ENCODE results near the gene LGR6.
"Not testable (repeated sequence)": the region's sequence is repeated elsewhere in the genome, so short reads cannot be mapped to it uniquely, and the experiment has no call there.

LGR6 gene

DNA sequence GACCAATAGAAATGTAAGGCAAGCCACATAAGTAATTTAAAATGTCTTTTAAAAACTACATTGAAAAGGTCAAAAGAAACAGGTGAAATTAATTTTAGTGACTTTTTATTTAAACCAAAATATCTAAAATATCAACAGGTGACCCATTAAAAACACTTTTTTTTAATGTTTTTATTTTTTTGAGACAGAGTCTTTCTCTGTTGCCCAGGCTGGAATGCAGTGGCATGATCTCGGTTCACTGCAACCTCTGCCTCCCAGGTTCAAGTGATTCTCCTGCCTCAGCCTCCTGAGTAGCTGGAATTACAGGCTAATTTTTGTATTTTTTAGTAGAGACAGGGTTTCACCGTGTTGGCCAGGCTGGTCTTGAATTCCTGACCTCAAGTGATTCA, 12.9 kb upstream of the LGR6 start:
- DNase-seq = not testable (repeated sequence)

DNA sequence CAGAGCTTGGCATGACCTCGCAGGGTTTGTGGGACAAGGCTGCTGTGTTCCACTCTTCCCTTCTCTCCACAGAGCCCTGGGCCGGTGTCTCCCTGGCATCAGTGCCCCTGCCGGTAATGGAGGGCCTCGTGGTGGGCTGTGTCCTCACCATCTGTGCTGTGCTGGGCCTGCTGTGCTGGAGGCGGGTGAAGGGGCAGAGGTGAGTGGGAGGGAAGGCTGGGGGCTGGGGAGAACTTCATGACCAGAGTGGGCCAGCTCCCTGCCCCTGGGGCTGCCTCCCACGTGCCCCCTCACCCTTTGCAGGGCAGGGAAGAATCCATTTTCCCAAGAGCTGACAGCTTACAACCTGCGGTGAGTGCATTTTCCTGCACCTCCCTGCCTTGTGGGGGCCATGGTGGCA, 12.0 kb upstream of the LGR6 start:
- no peak for DNase-seq

DNA sequence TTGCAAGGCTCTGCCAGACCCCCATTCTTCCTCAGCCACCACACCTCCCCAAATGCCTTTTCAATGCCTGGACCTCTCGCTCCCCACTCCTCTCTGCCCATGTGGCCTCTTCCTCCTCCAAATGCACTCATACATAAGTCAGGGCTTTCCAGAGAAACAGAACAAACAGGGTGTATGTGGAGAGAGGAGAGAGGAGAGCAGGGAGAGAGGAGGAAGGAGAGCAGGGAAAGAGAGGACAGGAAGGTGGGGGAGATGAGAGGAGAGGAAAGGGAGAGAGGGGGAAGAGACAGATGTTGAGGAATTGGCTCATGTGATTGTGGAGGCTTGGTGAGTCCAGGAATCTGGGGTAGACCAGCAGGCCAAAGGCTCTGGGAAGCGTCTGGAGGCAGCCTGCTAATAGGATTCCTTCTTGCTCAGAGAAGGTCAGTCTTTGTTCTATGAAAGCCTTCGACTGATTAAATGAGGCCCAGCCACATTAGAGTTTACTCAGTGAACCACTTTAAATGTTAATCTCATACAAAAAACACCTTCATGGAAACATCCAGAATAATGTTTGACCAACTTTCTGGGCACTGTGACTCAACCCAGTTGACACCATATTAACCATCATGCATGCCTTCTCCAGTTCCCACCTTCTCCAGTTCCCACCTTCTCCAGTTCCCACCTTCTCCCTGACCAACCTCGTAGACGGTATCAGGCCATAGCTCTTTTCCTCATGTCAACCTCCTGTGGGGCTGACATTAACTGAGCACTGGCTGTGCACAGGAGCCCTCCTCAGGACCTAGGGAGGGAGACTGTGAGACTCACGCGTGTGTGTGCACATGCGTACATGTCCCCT, 11.3 kb upstream of the LGR6 start:
- no peak for DNase-seq

DNA sequence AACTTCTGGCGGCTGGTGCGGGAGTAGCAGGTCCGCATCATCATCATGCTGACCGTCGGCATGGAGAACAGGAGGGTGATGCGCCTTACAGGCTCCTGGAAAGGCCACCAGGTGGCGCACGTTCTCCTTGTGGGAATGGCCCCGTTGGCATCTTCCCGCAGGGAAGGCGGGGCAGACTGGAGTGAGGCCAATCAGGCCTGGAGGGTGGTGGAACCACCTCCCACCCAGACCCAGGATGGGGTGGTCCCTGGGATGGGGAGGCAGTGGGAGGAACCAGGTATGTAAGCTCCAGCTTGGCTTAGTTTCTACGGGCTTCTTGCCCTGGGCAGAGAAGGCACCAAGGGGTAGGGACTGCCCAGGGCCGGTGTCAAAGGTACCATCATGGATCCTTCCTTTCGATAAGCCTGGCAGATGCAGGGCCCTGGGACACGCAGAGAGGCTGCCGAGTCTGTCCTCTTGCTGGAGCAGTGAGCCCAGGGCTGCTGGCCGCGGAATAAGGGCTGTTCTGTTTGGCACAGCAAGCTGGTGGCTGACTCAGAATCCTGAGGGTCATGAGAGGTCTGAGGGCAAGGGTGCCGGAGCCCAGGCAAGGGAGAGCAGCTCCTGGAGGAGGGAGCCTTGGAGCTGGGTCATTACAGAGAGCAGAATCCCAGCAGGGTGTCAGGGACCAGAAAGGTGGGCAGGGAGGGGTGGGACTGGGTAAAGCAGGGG, 8.7 kb upstream of the LGR6 start:
- DNase-seq = peak; percentile 96

DNA sequence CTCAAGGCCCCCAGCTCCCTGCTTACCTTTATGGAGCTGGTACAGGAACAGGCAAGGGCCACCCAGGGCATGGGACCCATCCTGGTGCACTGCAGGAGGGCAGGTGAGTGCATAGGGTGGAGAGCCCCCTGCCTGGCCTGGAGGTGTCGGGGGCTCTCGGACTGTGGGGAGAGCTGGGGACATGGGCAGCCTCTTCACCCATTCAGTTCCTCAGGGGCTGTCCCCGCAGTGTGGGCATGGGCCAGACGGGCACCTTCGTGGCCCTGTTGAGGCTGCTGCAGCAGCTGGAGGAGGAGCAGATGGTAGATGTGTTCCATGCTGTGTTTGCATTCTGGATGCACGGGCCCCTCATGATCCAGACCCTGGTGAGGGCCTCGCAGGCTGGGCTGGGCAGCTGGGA, 7.3 kb upstream of the LGR6 start:
- DNase-seq = no peak

DNA sequence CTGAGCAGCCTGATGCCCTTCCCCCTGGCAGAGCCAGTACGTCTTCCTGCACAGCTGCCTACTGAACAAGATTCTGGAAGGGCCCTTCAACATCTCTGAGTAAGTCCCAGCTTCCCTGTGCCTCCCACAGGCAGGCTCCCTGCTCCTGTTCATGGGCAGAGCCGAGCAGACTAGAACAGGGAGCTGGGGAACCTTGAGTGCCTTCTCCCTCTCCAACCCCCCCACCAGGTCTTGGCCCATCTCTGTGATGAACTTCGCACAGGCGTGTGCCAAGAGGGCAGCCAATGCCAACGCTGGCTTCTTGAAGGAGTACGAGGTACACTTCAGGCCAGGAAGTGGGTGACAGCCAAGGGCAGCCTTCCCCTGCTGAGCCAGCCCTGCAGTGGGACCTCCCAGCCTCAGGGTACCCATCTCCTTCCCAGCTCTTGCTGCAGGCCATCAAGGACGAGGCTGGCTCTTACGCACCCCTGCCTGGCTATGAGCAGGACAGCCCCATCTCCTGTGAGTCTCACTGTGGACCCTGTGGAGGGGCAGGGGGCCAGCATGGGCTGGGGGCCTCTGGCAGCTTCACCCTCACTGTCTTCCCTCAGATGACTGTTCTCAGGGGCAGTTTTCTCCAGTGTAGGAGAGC, 6.4 kb upstream of the LGR6 start:
- no peak for DNase-seq

DNA sequence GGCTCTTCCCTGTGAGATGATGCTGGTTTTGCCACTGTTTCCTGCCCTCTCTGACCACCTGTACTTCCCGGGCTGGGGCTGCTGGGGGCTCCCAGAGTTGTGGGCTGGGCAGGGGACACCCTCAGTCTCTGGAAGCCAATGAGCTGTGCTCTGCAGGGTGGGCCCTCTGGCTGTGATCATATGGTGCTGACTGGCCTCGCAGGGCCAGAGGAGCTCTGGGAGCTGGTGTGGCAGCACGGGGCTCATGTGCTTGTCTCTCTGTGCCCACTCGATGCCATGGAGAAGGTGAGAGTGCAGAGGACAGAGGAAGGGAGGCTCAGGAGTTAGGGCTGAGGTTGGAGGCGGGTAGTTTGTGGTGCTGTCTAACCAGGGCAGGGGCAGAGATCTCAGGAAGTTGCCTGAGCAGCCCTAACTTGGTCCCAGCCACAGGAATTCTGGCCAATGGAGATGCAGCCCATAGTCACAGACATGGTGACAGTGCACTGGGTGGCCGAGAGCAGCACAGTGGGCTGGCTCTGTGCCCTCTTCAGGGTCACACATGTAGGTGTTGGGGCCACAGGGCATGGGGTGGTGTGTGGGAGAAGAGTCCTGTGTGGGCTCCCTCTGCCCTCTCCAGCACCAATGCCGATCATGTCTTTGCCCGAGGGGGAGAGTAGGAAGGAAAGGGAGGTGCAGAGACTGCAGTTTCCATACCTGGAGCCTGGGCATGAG, 5.7 kb upstream of the LGR6 start:
- no peak for DNase-seq

DNA sequence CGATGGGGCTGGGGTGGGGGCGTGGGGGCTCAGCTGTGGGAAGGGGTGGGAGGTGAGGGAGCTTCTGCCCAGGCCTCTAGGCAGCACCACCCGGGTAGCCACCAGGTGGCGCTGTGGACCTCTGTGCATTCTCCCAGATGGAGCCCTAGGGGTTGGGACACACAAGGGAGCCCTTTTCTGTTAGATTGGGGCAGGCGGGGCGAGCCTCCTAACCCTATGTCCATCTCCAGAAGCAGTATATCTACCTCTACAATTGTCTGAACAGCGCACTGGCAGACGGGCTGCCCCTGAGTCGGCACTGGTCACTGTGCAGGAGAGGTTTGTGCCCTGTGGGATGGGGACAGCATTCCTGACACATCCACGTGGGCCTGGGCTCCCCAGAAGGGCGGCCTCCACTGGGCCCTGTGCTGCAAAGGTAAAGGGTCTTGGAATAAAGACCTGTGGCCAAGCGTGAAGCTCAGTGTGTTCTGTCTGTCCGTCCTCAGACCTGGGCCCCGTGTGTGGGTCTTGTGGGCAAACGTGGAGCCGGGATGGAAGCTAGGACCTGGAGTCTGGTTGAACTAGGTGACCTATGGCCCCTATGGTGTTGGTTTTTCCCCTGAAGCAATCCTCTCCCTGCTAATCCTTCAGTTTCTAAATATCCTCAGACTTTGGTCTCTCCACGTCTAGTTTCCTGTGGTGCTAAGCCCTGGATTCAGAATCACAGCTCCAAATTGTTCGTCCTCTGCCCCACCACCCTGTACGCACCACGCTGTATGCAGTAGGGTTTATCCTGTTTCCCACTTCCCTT, 4.4 kb upstream of the LGR6 start:
- peak; percentile 89 for DNase-seq

DNA sequence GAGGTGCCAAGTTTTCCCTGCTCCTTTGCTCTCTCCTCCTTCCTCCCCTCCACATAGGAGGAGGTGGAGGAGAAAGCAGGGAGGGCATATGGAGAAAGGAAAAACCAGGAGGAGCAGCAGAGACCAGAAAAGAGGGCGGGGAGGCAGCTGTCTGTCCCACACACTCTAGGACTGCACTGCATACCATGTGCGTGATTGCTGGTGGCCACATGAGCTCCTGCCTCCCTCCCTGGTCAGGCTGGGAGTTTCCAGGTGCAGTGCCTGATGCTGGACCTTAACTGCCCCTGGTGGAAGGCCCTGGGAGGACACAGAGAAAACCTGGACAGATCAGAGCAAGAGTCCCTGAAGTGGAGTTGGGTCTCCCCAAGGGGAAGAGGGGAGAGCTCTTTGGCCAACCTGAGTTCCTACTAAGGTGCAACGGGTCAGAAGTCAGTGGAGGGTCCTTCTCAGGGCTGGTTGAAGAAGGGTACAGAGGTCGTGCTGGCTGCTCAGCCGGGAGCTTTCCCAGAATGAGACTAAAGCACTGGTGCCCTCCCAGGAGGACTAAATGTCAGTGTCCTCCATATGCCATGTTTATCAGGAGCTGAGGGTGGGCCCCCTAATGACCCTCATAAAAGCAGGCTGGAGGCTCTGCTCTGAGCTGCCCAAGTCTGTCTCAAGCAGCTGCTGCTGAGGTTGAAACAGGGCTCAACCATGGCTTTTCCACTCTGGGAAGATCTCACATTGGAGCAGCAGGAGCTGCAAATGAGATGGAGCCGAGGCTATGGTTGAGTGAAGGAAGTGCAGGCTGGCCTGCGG, 3.5 kb upstream of the LGR6 start:
- no peak for DNase-seq

DNA sequence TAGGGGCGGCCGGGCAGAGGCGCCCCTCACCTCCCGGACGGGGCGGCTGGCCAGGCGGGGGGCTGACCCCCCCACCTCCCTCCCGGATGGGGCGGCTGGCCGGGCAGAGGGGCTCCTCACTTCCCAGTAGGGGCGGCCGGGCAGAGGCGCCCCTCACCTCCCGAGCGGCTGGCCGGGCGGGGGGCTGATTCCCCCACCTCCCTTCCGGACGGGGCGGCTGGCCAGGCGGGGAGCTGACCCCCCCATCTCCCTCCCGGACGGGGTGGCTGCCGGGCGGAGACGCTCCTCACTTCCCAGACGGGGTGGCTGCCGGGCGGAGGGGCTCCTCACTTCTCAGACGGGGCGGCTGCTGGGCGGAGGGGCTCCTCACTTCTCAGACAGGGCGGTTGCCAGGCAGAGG, 2.2 kb upstream of the LGR6 start:
- not testable (repeated sequence) for DNase-seq

DNA sequence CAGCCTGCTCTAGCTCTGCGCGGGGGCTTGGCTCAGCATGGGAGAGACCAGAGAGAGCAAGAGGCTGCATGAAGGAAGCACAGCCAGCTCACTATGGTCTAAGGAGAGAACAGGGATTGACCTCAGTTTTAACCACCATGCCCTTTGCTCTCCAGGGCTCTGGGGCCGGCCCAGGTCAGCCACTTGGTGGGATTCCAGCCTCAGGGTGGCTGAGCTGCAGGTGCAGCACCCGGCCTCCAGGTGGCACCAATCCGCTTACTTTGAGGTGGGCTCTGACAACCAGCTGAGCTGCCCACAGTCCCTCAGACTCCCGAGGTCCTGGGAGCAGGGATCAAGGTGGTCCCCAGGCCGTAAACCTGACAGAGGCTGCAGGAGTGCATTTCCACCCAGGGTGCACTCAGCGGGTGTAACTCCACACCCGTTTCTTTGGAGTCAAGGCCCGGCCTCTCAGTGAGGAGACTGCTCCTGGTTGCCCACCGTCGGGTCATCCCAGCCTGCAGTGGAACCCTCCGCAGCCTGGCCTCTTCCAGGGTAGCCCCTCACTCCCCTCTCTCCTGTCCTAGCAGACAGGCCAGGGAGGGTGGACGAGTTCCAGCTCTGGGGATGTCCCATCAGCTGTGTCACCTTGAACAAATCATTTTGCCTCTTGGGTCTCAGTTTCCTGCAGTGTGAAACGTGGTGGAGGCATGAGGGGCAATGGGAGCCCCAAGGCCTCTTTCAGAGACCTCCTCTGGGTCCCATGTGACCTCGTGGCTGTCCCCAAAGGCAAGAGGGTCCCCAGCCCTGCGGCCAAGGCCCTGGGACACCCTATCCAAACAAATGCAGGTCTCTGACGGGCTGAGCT, 607 bp upstream of the LGR6 start:
- peak; percentile 86 for DNase-seq

DNA sequence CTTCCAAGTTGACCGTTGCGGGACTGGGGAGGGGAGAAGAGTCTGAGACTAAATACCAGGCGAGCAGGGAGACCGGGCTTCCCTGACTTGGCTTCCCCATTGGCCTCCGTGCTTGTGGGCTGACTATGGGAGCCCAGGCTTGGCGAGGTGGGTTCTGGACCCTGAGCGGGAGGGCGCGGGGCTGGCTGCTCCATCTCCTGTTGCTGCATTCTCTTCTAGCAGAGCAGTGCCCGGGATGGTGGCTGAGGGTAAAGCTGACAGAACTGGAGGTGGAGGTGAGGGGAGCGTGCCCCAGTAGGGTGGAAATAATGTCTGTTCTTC, 689 bp downstream of the LGR6 start:
- no peak for DNase-seq

DNA sequence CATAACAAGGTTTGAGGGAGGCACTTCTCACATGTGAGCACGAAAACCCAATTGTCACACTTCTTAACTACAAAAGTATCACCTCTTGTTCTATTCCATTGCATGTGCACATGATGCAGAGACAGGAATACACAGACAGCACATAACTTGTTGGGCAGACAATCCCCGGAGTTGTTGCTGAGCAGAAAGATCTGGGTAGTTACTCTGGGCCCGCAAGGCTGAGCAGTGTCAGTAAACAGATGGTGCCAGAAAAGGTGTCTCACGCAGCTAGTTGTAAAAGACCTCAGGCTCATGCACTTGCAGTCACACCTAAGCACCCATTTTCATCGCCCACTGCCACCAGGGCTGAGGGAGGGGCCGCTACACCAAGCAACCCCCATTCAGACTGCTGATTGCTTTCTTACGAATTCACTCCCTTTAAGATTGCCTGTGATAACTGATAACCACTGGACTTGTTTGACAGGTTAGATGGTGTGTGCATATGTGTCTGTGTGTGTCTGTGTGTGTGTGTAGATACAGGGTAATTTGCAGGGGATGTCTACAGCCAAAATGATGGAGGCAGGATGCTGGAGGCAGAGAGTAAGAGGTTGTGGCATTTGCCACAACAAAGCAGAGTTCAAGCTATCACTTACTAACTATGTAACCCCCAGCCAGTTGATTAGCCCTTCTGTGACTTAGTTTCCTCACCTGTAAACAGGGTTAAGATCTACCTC, 4.2 kb downstream of the LGR6 start:
- no peak for DNase-seq

DNA sequence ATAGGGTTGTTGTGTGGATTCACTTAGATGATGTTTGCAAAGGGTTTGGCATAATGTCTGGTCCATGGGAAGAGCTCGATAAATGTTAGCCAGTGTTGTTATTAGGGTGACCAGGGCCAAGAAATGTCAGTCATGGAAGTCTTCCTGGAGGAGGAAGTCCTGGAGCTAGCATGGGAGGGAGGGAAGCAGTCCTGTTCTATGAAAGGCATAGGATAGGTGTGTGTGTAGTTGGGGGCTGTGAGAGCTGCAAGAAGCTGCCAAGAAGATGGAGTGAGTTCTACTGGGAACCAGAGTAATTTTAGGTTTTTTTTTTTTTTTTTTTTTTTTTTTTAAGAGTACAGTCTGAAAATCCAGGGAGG, 4.7 kb downstream of the LGR6 start:
- DNase-seq = no peak

DNA sequence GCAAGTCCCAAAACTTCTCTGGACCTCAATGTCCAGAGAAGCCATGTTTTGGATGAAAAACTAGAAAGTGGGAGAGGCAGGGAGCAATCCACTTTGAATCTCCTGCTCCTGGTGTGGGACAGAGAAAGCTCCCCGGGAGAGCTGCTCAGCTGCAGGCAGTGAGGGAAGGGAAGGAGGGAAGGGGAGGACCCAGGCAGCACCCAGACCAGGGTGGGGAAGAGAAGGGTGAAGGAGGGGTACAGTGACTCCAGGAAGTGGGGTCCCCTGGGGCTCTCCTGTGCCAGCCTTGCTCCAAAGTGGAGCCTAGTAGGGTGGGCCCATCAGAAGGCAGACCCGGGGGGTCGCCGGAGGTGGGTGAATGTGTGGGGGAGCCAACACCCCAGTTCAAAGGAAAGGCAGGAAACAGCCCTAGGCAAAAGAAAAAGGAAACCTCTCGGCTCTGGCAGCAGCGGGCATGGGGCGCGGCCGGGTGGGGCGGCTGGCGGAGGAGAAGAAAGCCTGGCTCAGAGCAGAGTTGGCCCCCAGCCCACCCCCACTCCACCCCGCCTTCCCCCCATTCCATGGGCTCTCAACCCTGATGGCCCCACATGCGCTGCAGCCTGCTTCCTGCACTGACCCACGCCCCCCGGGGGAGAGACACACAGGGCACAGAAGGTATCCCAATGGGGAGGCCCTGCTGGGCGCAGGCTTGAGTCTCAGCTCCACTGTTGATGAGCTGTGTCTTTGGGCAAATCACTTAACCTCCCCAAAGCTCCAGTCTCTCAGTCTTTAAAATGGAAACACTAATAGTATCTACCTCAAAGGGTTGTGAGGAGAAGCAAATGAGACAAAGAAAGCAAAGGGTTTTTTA, 5.7 kb downstream of the LGR6 start:
- no peak for DNase-seq

DNA sequence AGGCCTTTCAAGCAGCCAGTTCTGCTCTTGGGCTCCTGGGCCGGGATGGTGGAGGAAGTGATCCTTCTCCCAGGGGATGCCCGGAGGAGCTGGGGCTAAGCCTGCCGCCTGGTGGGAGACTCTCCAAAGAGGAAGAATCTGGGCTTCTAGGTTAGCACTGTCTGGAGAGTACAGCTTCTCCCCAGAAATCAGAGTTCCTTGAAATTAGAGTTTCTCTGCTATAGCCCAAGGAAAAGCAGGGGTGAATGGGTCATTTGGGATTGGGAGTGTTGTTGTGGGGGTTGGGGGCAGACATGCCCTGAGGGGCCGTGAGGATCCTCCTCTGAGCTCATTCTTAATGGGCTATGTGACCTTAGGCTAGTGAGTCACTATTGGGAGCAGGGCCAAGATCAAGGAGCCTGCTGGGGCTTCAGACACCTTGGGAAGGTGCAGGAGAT, 6.5 kb downstream of the LGR6 start:
- no peak for DNase-seq

DNA sequence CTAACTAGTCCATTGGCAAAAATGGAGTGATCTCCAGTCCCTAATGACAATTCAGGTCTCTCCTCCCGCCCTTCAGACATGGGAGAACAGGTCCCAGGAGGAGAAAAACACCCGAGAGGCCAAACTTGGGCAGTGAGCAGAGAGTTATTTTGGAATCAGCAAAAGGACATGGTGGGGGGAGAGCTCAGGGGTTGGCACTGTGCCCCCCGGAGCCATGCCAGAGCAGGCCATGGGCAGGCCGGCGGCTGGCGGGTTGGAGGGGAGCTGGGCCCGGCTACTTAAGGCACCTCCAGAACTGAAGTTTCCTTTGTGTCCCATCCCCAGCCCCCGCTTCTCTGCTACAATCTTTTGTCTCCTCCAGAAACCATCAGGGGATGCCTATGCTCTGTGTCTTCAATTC, 7.1 kb downstream of the LGR6 start:
- no peak for DNase-seq

DNA sequence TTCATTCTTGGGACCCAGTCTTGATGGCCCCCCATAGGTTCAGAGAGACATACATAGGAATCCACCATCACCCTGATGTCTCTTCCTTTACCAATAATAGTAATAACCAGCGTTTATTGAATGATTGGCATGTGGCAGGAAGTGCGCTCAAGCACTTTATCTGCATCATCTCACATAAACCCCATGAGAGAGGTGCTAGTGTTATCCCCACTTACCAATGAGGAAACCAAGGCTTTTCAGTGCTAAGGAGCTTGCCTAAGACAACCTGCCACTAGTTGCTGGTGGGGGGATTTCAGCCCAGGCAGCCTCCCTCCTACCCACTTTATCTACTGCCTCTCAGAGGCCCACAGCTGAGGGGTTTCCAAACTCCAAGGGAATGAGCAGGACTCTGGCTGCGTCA, 7.7 kb downstream of the LGR6 start:
- no peak for DNase-seq

DNA sequence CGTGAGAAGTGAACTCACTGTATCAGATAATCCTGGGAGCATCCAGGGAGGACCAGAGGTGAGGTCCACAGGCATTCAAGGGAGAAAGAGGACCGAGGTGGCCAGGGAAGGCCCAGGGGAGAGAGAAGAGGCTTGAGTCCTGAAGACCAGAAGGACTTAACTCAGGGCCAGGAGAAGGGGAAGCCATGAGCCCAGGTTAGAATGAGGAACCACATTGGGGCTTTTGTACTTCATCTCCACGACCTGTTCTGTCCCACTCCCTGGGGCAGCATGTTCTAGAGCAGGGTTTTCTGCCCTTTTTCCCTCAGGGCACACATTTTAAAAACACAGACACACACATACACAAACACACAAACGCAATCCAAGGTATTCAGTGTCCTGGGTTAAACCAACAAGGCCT, 8.4 kb downstream of the LGR6 start:
- no peak for DNase-seq

All from eye (tissue), 1 donor.